Upper lobe of left lung (tissue), 4 donors: ENCODE data around the gene MBL2.

Experiments used
- CTCF ChIP-seq, 6 experiments: fragments of 450-650 bp in 4 of 6; fragments of 200-600 bp in 2 of 6; sonication (generic) in 2 of 6; IDR thresholded peaks; one replicate each; pipeline ENCODE4 v1.5.1; 2016 to 2019; ENCODE audit warnings: antibody characterized with exemption in 6 of 6
- EP300 ChIP-seq, 4 donors: sonication (generic); formaldehyde crosslinking; IDR thresholded peaks; one replicate each; pipeline ENCODE4 v1.5.1; 2017; ENCODE audit warnings: antibody characterized with exemption in 4 of 4, control low read depth in 2 of 4
- POLR2A ChIP-seq, 4 donors: fragments of 450-650 bp; IDR thresholded peaks; one replicate each; pipeline ENCODE4 v1.5.1; 2016 to 2017; ENCODE audit warnings: antibody characterized with exemption in 4 of 4, mild to moderate bottlenecking in 2 of 4

- TF ChIP-seq POLR2A (IDR thresholded peaks at IDR 0.05): no peak
- TF ChIP-seq CTCF (IDR thresholded peaks at IDR 0.05): no peak
- TF ChIP-seq EP300 (IDR thresholded peaks at IDR 0.05): no peak
Observed at GRCh38 chr10:52756295-52756694, 16.3 kb downstream of the MBL2 start.
